Neural crest cell (in vitro differentiated cells): Measurements from ENCODE around the gene TP53AIP1. TPM values are rescaled to one million over a fixed set of nuclear protein-coding genes. Genes with fewer than 3 reads are reported as not detected.

Source experiments
- DNase-seq: peaks from one replicate; pipeline ENCODE4 v3.0.0; 2021; ENCODE audit warnings: low read depth, mixed read lengths, low spot score
- H3K27ac Mint-ChIP-seq: one replicate; pipeline ENCODE4 v1.8.0; 2021; ENCODE audit warnings: mild to moderate bottlenecking, mixed read lengths; ENCODE audit not compliant: unreplicated experiment
- H3K27me3 Mint-ChIP-seq: 2 replicates; pipeline ENCODE4 v1.8.0; 2021; ENCODE audit warnings: low read depth, mild to moderate bottlenecking, mixed read lengths
- H3K36me3 Mint-ChIP-seq: 2 replicates; pipeline ENCODE4 v1.8.0; 2021; ENCODE audit warnings: low read depth, mild to moderate bottlenecking, mixed read lengths
- H3K4me1 Mint-ChIP-seq: 2 replicates; pipeline ENCODE4 v1.8.0; 2021; ENCODE audit warnings: mixed read lengths
- H3K4me3 Mint-ChIP-seq: one replicate; pipeline ENCODE4 v1.8.0; 2021; ENCODE audit warnings: mild to moderate bottlenecking, mixed read lengths
- H3K9me3 Mint-ChIP-seq: 2 replicates; pipeline ENCODE4 v1.8.0; 2021; ENCODE audit warnings: mixed read lengths
- CTCF ChIP-seq: fragments of 200-600 bp; sonication (generic); conservative IDR thresholded peaks from 2 replicates; pipeline ENCODE4 v1.5.0; 2021; ENCODE audit warnings: antibody characterized with exemption, mild to moderate bottlenecking
- total RNA-seq: library from RNA; stranded (reverse); gene quantifications from 2 replicates; pipeline ENCODE4 v1.2.1, GENCODE V29; 2021

The TP53AIP1 gene
- total RNA-seq, 1 donor from 2014 or later: not detected

DNA sequence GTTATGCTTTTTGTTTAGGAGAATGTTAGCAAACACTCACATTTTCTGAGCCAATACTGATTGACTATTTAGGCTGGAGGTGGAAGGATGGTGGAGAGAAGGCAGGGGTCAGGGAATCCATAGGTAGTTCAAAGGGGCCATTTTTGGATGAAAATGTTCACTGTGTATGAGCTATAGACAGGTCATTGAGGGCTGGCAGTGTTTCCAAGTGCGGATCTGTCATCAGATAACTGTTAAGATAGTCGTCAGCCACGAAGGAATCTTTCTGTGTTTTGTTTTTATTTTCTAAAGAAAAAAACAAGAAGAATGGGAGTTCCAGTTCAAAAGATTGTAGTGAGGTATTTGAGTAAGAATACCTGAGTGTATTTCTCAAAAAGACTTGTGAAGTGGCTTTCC lies 48.4 kb downstream of the TP53AIP1 start:
- Mint-ChIP-seq H3K36me3 (no peaks in the 10 kb centered on the region), H3K27me3 (peaks cover 40% of the 10 kb centered on the region), H3K4me3 (peak overlapping the region; percentile 4), H3K27ac (no peak overlapping the region), H3K9me3 (no peaks in the 10 kb centered on the region), H3K4me1 (peaks cover 15% of the 10 kb centered on the region)
- TF ChIP-seq CTCF: no peak
- DNase-seq: no peak

- H3K4me3 Mint-ChIP-seq: peak overlapping the region; percentile 4
- H3K4me1 Mint-ChIP-seq: peaks cover 15% of the 10 kb centered on the region
- no peak for TF ChIP-seq CTCF
Observed at GRCh38 chr11:128893578-128894285, 48.9 kb downstream of the TP53AIP1 start.

GRCh38 chr11:128892866-128893565 lies 49.7 kb downstream of the TP53AIP1 start:
- peaks cover 40% of the 10 kb centered on the region for H3K27me3 Mint-ChIP-seq
- DNase-seq: no peak
- TF ChIP-seq CTCF: no peak
- peaks cover 15% of the 10 kb centered on the region for H3K4me1 Mint-ChIP-seq
- H3K4me3 Mint-ChIP-seq: peak overlapping the region; percentile 82
- H3K9me3 Mint-ChIP-seq: no peaks in the 10 kb centered on the region
- H3K27ac Mint-ChIP-seq: no peak overlapping the region
- no peaks in the 10 kb centered on the region for H3K36me3 Mint-ChIP-seq

More at GRCh38 chr11:128893578-128894285, 48.9 kb downstream of the TP53AIP1 start:
- Mint-ChIP-seq H3K36me3 (no peaks in the 10 kb centered on the region), H3K27ac (no peak overlapping the region), H3K9me3 (no peaks in the 10 kb centered on the region), H3K27me3 (peaks cover 38% of the 10 kb centered on the region)
- DNase-seq: no peak

- Mint-ChIP-seq H3K27me3 (peaks cover 49% of the 10 kb centered on the region), H3K36me3 (no peaks in the 10 kb centered on the region), H3K4me1 (peaks cover 15% of the 10 kb centered on the region), H3K4me3 (peak overlapping the region; percentile 82), H3K27ac (no peak overlapping the region), H3K9me3 (no peaks in the 10 kb centered on the region)
- no peak for TF ChIP-seq CTCF
- DNase-seq: no peak
Observed at GRCh38 chr11:128891913-128892398, 50.7 kb downstream of the TP53AIP1 start.

- H3K4me1 Mint-ChIP-seq: peaks cover 15% of the 10 kb centered on the region
- H3K36me3 Mint-ChIP-seq: no peaks in the 10 kb centered on the region
- TF ChIP-seq CTCF: no peak
- peaks cover 60% of the 10 kb centered on the region for H3K27me3 Mint-ChIP-seq
- peak within 1 kb of the TSS; percentile 89 for H3K4me3 Mint-ChIP-seq
- H3K27ac Mint-ChIP-seq: no peak within 1 kb of the TSS
- DNase-seq: peak; percentile 43
- H3K9me3 Mint-ChIP-seq: no peaks in the 10 kb centered on the region
Observed at GRCh38 chr11:128890543-128891368, 51.9 kb downstream of the TP53AIP1 start, which contains the start of gene KCNJ5. TSS of gene KCNJ5 (plus strand) at chr11:128891356. CDS start at chr11:128911274, 19,918 bp downstream.
